ENCODE results near the gene TBX1. TPM values are rescaled to one million over a fixed set of nuclear protein-coding genes. Genes with fewer than 3 reads are reported as not detected.

TBX1 gene
- total and polyA plus RNA-seq, 10 of the 15 experiments (the other 5 are each of a cell fraction or from before 2014, with no cell fraction given), result not detected

- CTCF ChIA-PET, result no interaction called here
- POLR2A ChIA-PET, result no interaction called here
- no peaks in the 10 kb centered on the region for H4K20me1 ChIP-seq (ENCODE audit: control insufficient read depth, insufficient read depth)
- no TSS peak for BruUV-seq (replicated peaks)
- no peaks in the 10 kb centered on the region for H3K79me2 ChIP-seq (ENCODE audit: control insufficient read depth, insufficient read depth, low read length)
- in situ Hi-C loops (cut with MboI) (no loop called here), intact Hi-C loops (cut with micrococcal nuclease; ENCODE audit: unreplicated experiment) (no loop called here)
- SMC1A ChIA-PET (ENCODE audit: uncharacterized antibody, unreplicated experiment), result no interaction called here
- H3K27ac ChIP-seq (ENCODE audit: control insufficient read depth, insufficient read depth), result no peak overlapping the region
- H3K4me2 ChIP-seq (ENCODE audit: control insufficient read depth, insufficient read depth), result no peak overlapping the region
- DNase-seq (ENCODE audit: low read depth, low spot score) (no peak), ATAC-seq (no peak), FAIRE-seq (no peak)
- H2AFZ ChIP-seq (ENCODE audit: control insufficient read depth, low read depth, low read length), result no peak overlapping the region
- 75% methylated on average over 13 of the region's 13 CpGs for WGBS (ENCODE audit: insufficient coverage, insufficient replicate concordance, low lambda C conversion rate, missing lambda C conversion rate)
- TF ChIP-seq E2F4 (IDR thresholded peaks at IDR 0.05; ENCODE audit: low read depth, low read length) (no peak), IRF5 (IDR thresholded peaks at IDR 0.05; ENCODE audit: borderline replicate concordance) (no peak), E4F1 (IDR thresholded peaks at IDR 0.05; ENCODE audit: borderline replicate concordance, partially characterized antibody) (no peak), RAD21 (IDR thresholded peaks at IDR 0.05; ENCODE audit: insufficient read depth, low read depth, low read length) (no peak), HSF1 (IDR thresholded peaks at IDR 0.05; ENCODE audit: low read depth, low read length) (no peak), SREBF2 (IDR thresholded peaks at IDR 0.05; ENCODE audit: low read length) (no peak), POLR2AphosphoS5 (IDR thresholded peaks at IDR 0.05; ENCODE audit: low read length) (no peak), SP1 (IDR thresholded peaks at IDR 0.05; ENCODE audit: low read depth, low read length) (no peak), ASH2L (IDR thresholded peaks at IDR 0.05; ENCODE audit: borderline replicate concordance, low read depth) (no peak), JUNB (IDR thresholded peaks at IDR 0.05) (no peak), FOS (IDR thresholded peaks at IDR 0.05; ENCODE audit: borderline replicate concordance, extremely low read depth, insufficient read length) (no peak), ZNF217 (IDR thresholded peaks at IDR 0.05) (no peak), CBFB (IDR thresholded peaks at IDR 0.05; ENCODE audit: low read depth) (no peak), YY1 (IDR thresholded peaks at IDR 0.05; ENCODE audit: low read depth, low read length) (no peak), CREB1 (IDR thresholded peaks at IDR 0.05; ENCODE audit: low read depth) (no peak), EGR1 (IDR thresholded peaks at IDR 0.05; ENCODE audit: borderline replicate concordance in 1 of 2, low read depth in 2 of 2, low read length in 2 of 2) (no peak)
- H3K9ac ChIP-seq (ENCODE audit: control insufficient read depth, insufficient read depth, low read length), result no peak overlapping the region
- peaks cover 2 to 4% of the 10 kb centered on the region in 2 experiments; a peak in 3 of 4 replicates for H3K27me3 ChIP-seq (replicated peaks in 1 of 2; ENCODE audit: control insufficient read depth in 2 of 2, insufficient read depth in 2 of 2, low read length in 1 of 2)
- H3K9me3 ChIP-seq (replicated peaks; ENCODE audit: control insufficient read depth, insufficient read depth, low read length), result no peaks in the 10 kb centered on the region
- H3K36me3 ChIP-seq (ENCODE audit: control insufficient read depth in 2 of 2, insufficient read depth in 2 of 2, low read length in 1 of 2), result no peaks in the 10 kb centered on the region
- H3K4me3 ChIP-seq, result no peak overlapping the region
- RAD21 ChIA-PET (ENCODE audit: unreplicated experiment), result interaction anchor here (0.6 to 0.7 kb wide), 2 partner anchors 32 to 443 kb away, joined by 3 read pairs; no protein-coding TSS in a partner anchor
- H3K4me1 ChIP-seq (ENCODE audit: control insufficient read depth, insufficient read depth, low read length), result peaks cover 4% of the 10 kb centered on the region
Measured at GRCh38 chr22:19713245-19713644, 47.3 kb upstream of the TBX1 start.
